ENCODE measurements around the gene ANKRD65.
"Not testable (repeated sequence)": the region's sequence is repeated elsewhere in the genome, so short reads cannot be mapped to it uniquely, and the experiment has no call there.

The ANKRD65 gene

GRCh38 chr1:1418464-1419362 lies 2.4 kb downstream of the ANKRD65 start:
- H3K4me3 ChIP-seq (ENCODE audit: low read length): no peak overlapping the region
- no peak for TF ChIP-seq ZNF274 (IDR thresholded peaks at IDR 0.05; ENCODE audit: low read depth, low read length)

- H3K4me3 ChIP-seq (ENCODE audit: low read length): not testable (repeated sequence)
Observed at GRCh38 chr1:1417825-1418463, 3.1 kb downstream of the ANKRD65 start.

- not testable (repeated sequence) for H3K4me3 ChIP-seq (ENCODE audit: low read length)
Observed at GRCh38 chr1:1417396-1417795, 3.7 kb downstream of the ANKRD65 start.

- TF ChIP-seq ZNF274 (IDR thresholded peaks at IDR 0.05; ENCODE audit: low read depth, low read length): no peak
- H3K4me3 ChIP-seq (ENCODE audit: low read length): no peak overlapping the region
Observed at GRCh38 chr1:1415751-1416150, 5.3 kb downstream of the ANKRD65 start.

- not testable (repeated sequence) for H3K4me3 ChIP-seq (ENCODE audit: low read length)
Observed at GRCh38 chr1:1412311-1412902, 8.7 kb downstream of the ANKRD65 start.

- no peak overlapping the region for H3K4me3 ChIP-seq (ENCODE audit: low read length)
- TF ChIP-seq ZNF274 (IDR thresholded peaks at IDR 0.05; ENCODE audit: low read depth, low read length): no peak
Observed at GRCh38 chr1:1411626-1412025, 9.4 kb downstream of the ANKRD65 start.

GRCh38 chr1:1410238-1410637 lies 10.8 kb downstream of the ANKRD65 start:
- not testable (repeated sequence) for H3K4me3 ChIP-seq (ENCODE audit: low read length)

- TF ChIP-seq ZNF274 (IDR thresholded peaks at IDR 0.05; ENCODE audit: low read depth, low read length): no peak
- peak overlapping the region; percentile 88 for H3K4me3 ChIP-seq (ENCODE audit: low read length)
Observed at GRCh38 chr1:1407636-1408318, 13.3 kb downstream of the ANKRD65 start.

- TF ChIP-seq ZNF274 (IDR thresholded peaks at IDR 0.05; ENCODE audit: low read depth, low read length): no peak
- H3K4me3 ChIP-seq (ENCODE audit: low read length): peak within 1 kb of the TSS; percentile 88
Observed at GRCh38 chr1:1406821-1407635, 14.0 kb downstream of the ANKRD65 start, which contains the start of gene MRPL20. Gene MRPL20 (minus strand): TSS chr1:1407293. CDS start chr1:1407217, 76 bp downstream.

GRCh38 chr1:1406101-1406820 lies 14.8 kb downstream of the ANKRD65 start:
- peak overlapping the region; percentile 88 for H3K4me3 ChIP-seq (ENCODE audit: low read length)
- TF ChIP-seq ZNF274 (IDR thresholded peaks at IDR 0.05; ENCODE audit: low read depth, low read length): no peak

GRCh38 chr1:1403653-1404052 lies 17.4 kb downstream of the ANKRD65 start:
- no peak for TF ChIP-seq ZNF274 (IDR thresholded peaks at IDR 0.05; ENCODE audit: low read depth, low read length)

GRCh38 chr1:1402901-1403392 lies 18.1 kb downstream of the ANKRD65 start:
- not testable (repeated sequence) for H3K4me3 ChIP-seq (ENCODE audit: low read length)

More at GRCh38 chr1:1403653-1404052, 17.4 kb downstream of the ANKRD65 start:
- no peak overlapping the region for H3K4me3 ChIP-seq (ENCODE audit: low read length)

Measured in GM08714 (cell line).